Karpas-422 (cell line): ENCODE measurements around the gene EML1. TPM values are rescaled to one million over a fixed set of nuclear protein-coding genes. Genes with fewer than 3 reads are reported as not detected.
"Not testable (repeated sequence)": the region's sequence is repeated elsewhere in the genome, so short reads cannot be mapped to it uniquely, and the experiment has no call there.

Source experiments
- DNase-seq: peaks from one replicate; pipeline ENCODE4 v3.0.0-alpha.2; 2015
- H2AFZ ChIP-seq: fragments of 200-600 bp; sonication (generic); 2 replicates; pipeline ENCODE4 v1.6.1; 2014; ENCODE audit warnings: antibody characterized with exemption, low read length, mixed read lengths
- H3K27ac ChIP-seq: fragments of 200-600 bp; sonication (generic); 2 replicates; pipeline ENCODE4 v1.5.1; 2014; ENCODE audit warnings: mild to moderate bottlenecking, low read length, moderate library complexity
- H3K27me3 ChIP-seq: fragments of 200-600 bp; sonication (generic); 2 replicates; pipeline ENCODE4 v1.6.1; 2014; ENCODE audit warnings: low read length, mixed read lengths
- H3K36me3 ChIP-seq: fragments of 200-600 bp; sonication (generic); 2 replicates; pipeline ENCODE4 v1.6.1; 2014; ENCODE audit warnings: low read length, mixed read lengths; ENCODE audit not compliant: insufficient read depth
- H3K4me1 ChIP-seq: fragments of 200-600 bp; sonication (generic); 2 replicates; pipeline ENCODE4 v1.6.1; 2014; ENCODE audit warnings: mild to moderate bottlenecking, low read length, mixed read lengths
- H3K4me2 ChIP-seq: fragments of 200-600 bp; sonication (generic); 2 replicates; pipeline ENCODE4 v1.6.1; 2014; ENCODE audit warnings: low read length, low read depth, mild to moderate bottlenecking; ENCODE audit not compliant: poor library complexity, severe bottlenecking
- H3K4me3 ChIP-seq: fragments of 200-600 bp; sonication (generic); 2 replicates; pipeline ENCODE4 v1.5.1; 2014; ENCODE audit warnings: mild to moderate bottlenecking, antibody characterized with exemption, low read length, mixed read lengths
- H3K79me2 ChIP-seq: fragments of 200-600 bp; sonication (generic); 2 replicates; pipeline ENCODE4 v1.6.1; 2014; ENCODE audit warnings: mild to moderate bottlenecking, low read length, mixed read lengths
- H3K9ac ChIP-seq: fragments of 200-600 bp; sonication (generic); 2 replicates; pipeline ENCODE4 v1.6.0; 2014; ENCODE audit warnings: low read length
- H3K9me2 ChIP-seq: fragments of 200-600 bp; sonication (generic), shearing (Covaris generic); replicated peaks from 2 replicates; pipeline ENCODE4 v1.6.0; 2014; ENCODE audit warnings: mild to moderate bottlenecking, low read length, moderate library complexity; ENCODE audit not compliant: insufficient read depth
- H3K9me3 ChIP-seq: fragments of 300-700, 200-600 bp; sonication (generic); 2 replicates; pipeline ENCODE4 v1.6.1; 2014; ENCODE audit warnings: low read length, mixed read lengths
- H4K20me1 ChIP-seq: fragments of 200-600 bp; sonication (generic); 2 replicates; pipeline ENCODE4 v1.6.1; 2014; ENCODE audit warnings: mild to moderate bottlenecking, antibody characterized with exemption, low read length, low read depth; ENCODE audit not compliant: insufficient read depth
- total RNA-seq: library from RNA; depleted of rRNA; stranded (reverse); fragments of >200 nt; shearing (Covaris generic); gene quantifications from 2 replicates; pipeline ENCODE4 v1.2.3, GENCODE V29; 2014; ENCODE audit warnings: low replicate concordance

The EML1 gene
- total RNA-seq, 1 experiment from 2014 or later: not detected

- no peak for DNase-seq
- H3K27me3 ChIP-seq: peaks cover 3% of the 10 kb centered on the region; the same call in 1 of the 2 replicates
Measured at GRCh38 chr14:99759546-99759925, 33.7 kb upstream of the EML1 start.

GRCh38 chr14:99760817-99761216 is 32.4 kb upstream of the EML1 start:
- no peak overlapping the region for H3K27ac ChIP-seq
- no peaks in the 10 kb centered on the region for H3K9me3 ChIP-seq
- DNase-seq: no peak
- no peaks in the 10 kb centered on the region for H3K79me2 ChIP-seq
- H3K36me3 ChIP-seq: no peaks in the 10 kb centered on the region
- H4K20me1 ChIP-seq: no peaks in the 10 kb centered on the region
- no peaks in the 10 kb centered on the region for H3K4me1 ChIP-seq
- H3K4me3 ChIP-seq: no peak overlapping the region
- H3K4me2 ChIP-seq: no peak overlapping the region
- peaks cover 3% of the 10 kb centered on the region; the same call in 1 of the 2 replicates for H3K27me3 ChIP-seq
- H3K9ac ChIP-seq: no peak overlapping the region
- no peaks in the 10 kb centered on the region for H3K9me2 ChIP-seq
- H2AFZ ChIP-seq: no peak overlapping the region

More at GRCh38 chr14:99759546-99759925, 33.7 kb upstream of the EML1 start:
- Histone ChIP-seq H3K4me2 (no peak overlapping the region), H2AFZ (no peak overlapping the region), H3K9me3 (no peaks in the 10 kb centered on the region), H3K4me1 (no peaks in the 10 kb centered on the region), H3K36me3 (no peaks in the 10 kb centered on the region), H3K79me2 (no peaks in the 10 kb centered on the region), H3K9me2 (no peaks in the 10 kb centered on the region), H4K20me1 (no peaks in the 10 kb centered on the region), H3K9ac (no peak overlapping the region), H3K27ac (no peak overlapping the region), H3K4me3 (no peak overlapping the region)

- not testable (repeated sequence) for H2AFZ ChIP-seq, H3K79me2 ChIP-seq
Measured at GRCh38 chr14:99762911-99763310, 30.3 kb upstream of the EML1 start.

GRCh38 chr14:99763527-99764221 is 29.5 kb upstream of the EML1 start:
- Histone ChIP-seq H4K20me1 (no peaks in the 10 kb centered on the region), H3K4me3 (no peak overlapping the region), H3K9me2 (no peaks in the 10 kb centered on the region), H3K79me2 (no peaks in the 10 kb centered on the region), H3K4me1 (no peaks in the 10 kb centered on the region), H3K9ac (no peak overlapping the region), H3K9me3 (no peaks in the 10 kb centered on the region), H3K4me2 (no peak overlapping the region), H3K27me3 (peaks cover 3% of the 10 kb centered on the region; the same call in 1 of the 2 replicates), H2AFZ (no peak overlapping the region), H3K36me3 (no peaks in the 10 kb centered on the region), H3K27ac (no peak overlapping the region)
- no peak for DNase-seq

More at GRCh38 chr14:99762911-99763310, 30.3 kb upstream of the EML1 start:
- not testable (repeated sequence) for H3K9me2 ChIP-seq, H3K9me3 ChIP-seq, H3K4me2 ChIP-seq, H3K9ac ChIP-seq, H4K20me1 ChIP-seq, H3K4me3 ChIP-seq, DNase-seq, H3K4me1 ChIP-seq, H3K36me3 ChIP-seq, H3K27ac ChIP-seq, H3K27me3 ChIP-seq

- no peak overlapping the region for H2AFZ ChIP-seq
- H3K9me2 ChIP-seq: no peaks in the 10 kb centered on the region
- no peak overlapping the region for H3K27ac ChIP-seq
- DNase-seq: no peak
- H3K4me2 ChIP-seq: no peak overlapping the region
- H3K4me1 ChIP-seq: no peaks in the 10 kb centered on the region
- peaks cover 3% of the 10 kb centered on the region; the same call in 1 of the 2 replicates for H3K27me3 ChIP-seq
- no peaks in the 10 kb centered on the region for H3K36me3 ChIP-seq
- no peaks in the 10 kb centered on the region for H3K9me3 ChIP-seq
- H3K9ac ChIP-seq: no peak overlapping the region
- no peaks in the 10 kb centered on the region for H3K79me2 ChIP-seq
- H4K20me1 ChIP-seq: no peaks in the 10 kb centered on the region
- H3K4me3 ChIP-seq: no peak overlapping the region
Measured at GRCh38 chr14:99764222-99764706, 28.9 kb upstream of the EML1 start.

- Histone ChIP-seq H3K27me3 (peaks cover 3% of the 10 kb centered on the region; the same call in 1 of the 2 replicates), H3K9ac (no peak overlapping the region), H3K9me2 (no peaks in the 10 kb centered on the region), H3K27ac (no peak overlapping the region), H3K4me3 (no peak overlapping the region), H3K36me3 (no peaks in the 10 kb centered on the region), H3K9me3 (no peaks in the 10 kb centered on the region), H3K4me2 (no peak overlapping the region), H4K20me1 (no peaks in the 10 kb centered on the region), H3K4me1 (no peaks in the 10 kb centered on the region), H3K79me2 (no peaks in the 10 kb centered on the region), H2AFZ (no peak overlapping the region)
- DNase-seq: no peak
Measured at GRCh38 chr14:99768381-99768780, 24.8 kb upstream of the EML1 start.

GRCh38 chr14:99769123-99769522 is 24.1 kb upstream of the EML1 start:
- Histone ChIP-seq H3K4me3 (no peak overlapping the region), H3K27me3 (peaks cover 3% of the 10 kb centered on the region; the same call in 1 of the 2 replicates), H3K79me2 (no peaks in the 10 kb centered on the region), H4K20me1 (no peaks in the 10 kb centered on the region), H2AFZ (no peak overlapping the region), H3K4me1 (no peaks in the 10 kb centered on the region), H3K9me2 (no peaks in the 10 kb centered on the region), H3K4me2 (no peak overlapping the region), H3K9me3 (no peaks in the 10 kb centered on the region), H3K36me3 (no peaks in the 10 kb centered on the region), H3K27ac (no peak overlapping the region), H3K9ac (no peak overlapping the region)
- DNase-seq: no peak

GRCh38 chr14:99769799-99770198 is 23.4 kb upstream of the EML1 start:
- H3K4me1 ChIP-seq: no peaks in the 10 kb centered on the region
- no peak for DNase-seq
- H3K9me3 ChIP-seq: no peaks in the 10 kb centered on the region
- no peaks in the 10 kb centered on the region for H3K79me2 ChIP-seq
- no peaks in the 10 kb centered on the region for H4K20me1 ChIP-seq
- no peak overlapping the region for H3K4me2 ChIP-seq
- H3K36me3 ChIP-seq: no peaks in the 10 kb centered on the region
- no peak overlapping the region for H2AFZ ChIP-seq
- no peaks in the 10 kb centered on the region for H3K27me3 ChIP-seq
- H3K9me2 ChIP-seq: no peaks in the 10 kb centered on the region
- H3K9ac ChIP-seq: no peak overlapping the region
- no peak overlapping the region for H3K27ac ChIP-seq
- H3K4me3 ChIP-seq: no peak overlapping the region
